IMR-90 (cell line): ENCODE measurements around the gene RORB. TPM values are rescaled to one million over a fixed set of nuclear protein-coding genes. Genes with fewer than 3 reads are reported as not detected.

Source experiments
- ATAC-seq: fragments of 200-7000 bp; cut with Tn5 transposase; 2 replicates; pipeline ENCODE4 v1.9.1; 2020; ENCODE audit warnings: low read depth, mild to moderate bottlenecking, moderate library complexity
- BruUV-seq: library from RNA; stranded (reverse); fragments of 400-500 nt; replicated peaks from 2 replicates; lab custom pipeline; 2021; lab: Mats Ljungman, UMichigan
- CTCF ChIA-PET: fragments of 300-600 bp; formaldehyde crosslinking; extraction: SDS; loops from one replicate; lab custom pipeline; 2021; ENCODE audit warnings: antibody characterized with exemption; lab: Yijun Ruan, JAX
- POLR2A ChIA-PET: fragments of 300-600 bp; sonication (Branson Sonifier 250); formaldehyde crosslinking; loops from one replicate; lab custom pipeline; 2022; ENCODE audit warnings: antibody characterized with exemption; ENCODE audit not compliant: unreplicated experiment; lab: Charles Lee
- DNase-seq: peaks from one replicate; pipeline ENCODE4 v3.0.0; 2013
- H2AFZ ChIP-seq: replicated peaks from 2 replicates; pipeline ENCODE3; 2013; ENCODE audit warnings: low read length, mild to moderate bottlenecking; ENCODE audit not compliant: poor library complexity
- H2AK5ac ChIP-seq: 2 replicates; pipeline ENCODE4 v1.6.1; 2013; ENCODE audit warnings: low read depth, low read length, inconsistent platforms
- H2AK9ac ChIP-seq: replicated peaks from 2 replicates; pipeline ENCODE3; 2013; ENCODE audit warnings: mild to moderate bottlenecking, low read depth, low read length, moderate library complexity; ENCODE audit not compliant: poor library complexity
- H2BK120ac ChIP-seq: 2 replicates; pipeline ENCODE4 v1.6.1; 2013; ENCODE audit warnings: low read depth, low read length, inconsistent platforms
- H2BK15ac ChIP-seq: 3 replicates; pipeline ENCODE4 v1.6.1; 2013; ENCODE audit warnings: low read depth, low read length, inconsistent platforms
- H2BK20ac ChIP-seq: 2 replicates; pipeline ENCODE4 v1.6.1; 2013; ENCODE audit warnings: low read depth, mild to moderate bottlenecking, inconsistent platforms, low read length, moderate library complexity
- H2BK5ac ChIP-seq: 2 replicates; pipeline ENCODE4 v1.6.1; 2013; ENCODE audit warnings: mild to moderate bottlenecking, low read depth, low read length, inconsistent platforms; ENCODE audit not compliant: poor library complexity, severe bottlenecking
- H3K14ac ChIP-seq: replicated peaks from 2 replicates; pipeline ENCODE4 v1.6.1; 2013; ENCODE audit warnings: low read depth, low read length, inconsistent platforms
- H3K18ac ChIP-seq: 2 replicates; pipeline ENCODE4 v1.6.1; 2013; ENCODE audit warnings: low read depth, low read length, control low read depth
- H3K23ac ChIP-seq: 2 replicates; pipeline ENCODE4 v1.6.1; 2013; ENCODE audit warnings: low read depth, low read length, inconsistent platforms
- H3K27ac ChIP-seq: 2 replicates; pipeline ENCODE4 v1.5.1; 2013; ENCODE audit warnings: mild to moderate bottlenecking, control low read depth, low read length; ENCODE audit not compliant: insufficient read depth
- H3K27me3 ChIP-seq: 2 replicates; pipeline ENCODE4 v1.6.1; 2013; ENCODE audit warnings: low read length; ENCODE audit not compliant: control insufficient read depth, insufficient read depth
- H3K36me3 ChIP-seq: 2 replicates; pipeline ENCODE4 v1.6.1; 2013; ENCODE audit warnings: low read length, mixed read lengths; ENCODE audit not compliant: control insufficient read depth, insufficient read depth
- H3K4ac ChIP-seq: 2 replicates; pipeline ENCODE4 v1.6.1; 2013; ENCODE audit warnings: low read depth, low read length, inconsistent platforms
- H3K4me1 ChIP-seq: 2 replicates; pipeline ENCODE4 v1.6.1; 2013; ENCODE audit warnings: low read length, mixed read lengths; ENCODE audit not compliant: control insufficient read depth, insufficient read depth
- H3K4me2 ChIP-seq: 2 replicates; pipeline ENCODE4 v1.6.1; 2013; ENCODE audit warnings: low read depth, mild to moderate bottlenecking, control low read depth, low read length, moderate library complexity
- H3K4me3 ChIP-seq: 2 replicates; pipeline ENCODE4 v1.5.1; 2013; ENCODE audit warnings: low read depth, mild to moderate bottlenecking, control low read depth, low read length, moderate library complexity; ENCODE audit not compliant: insufficient read depth
- H3K56ac ChIP-seq: 2 replicates; pipeline ENCODE4 v1.6.1; 2013; ENCODE audit warnings: low read length, inconsistent platforms; ENCODE audit not compliant: insufficient read depth; ENCODE audit errors: extremely low read depth
- H3K79me1 ChIP-seq, 2 experiments: 2 replicates each; pipeline ENCODE4 v1.6.1; 2013; ENCODE audit warnings: low read length in 2 of 2, inconsistent platforms in 1 of 2, low read depth in 1 of 2
- H3K9ac ChIP-seq: 2 replicates; pipeline ENCODE4 v1.6.1; 2013; ENCODE audit warnings: low read depth, low read length, control low read depth
- H3K9me1 ChIP-seq: 2 replicates; pipeline ENCODE4 v1.6.1; 2013; ENCODE audit warnings: low read length, inconsistent platforms; ENCODE audit not compliant: insufficient read depth
- H3K9me3 ChIP-seq: 2 replicates; pipeline ENCODE4 v1.6.1; 2013; ENCODE audit warnings: low read length; ENCODE audit not compliant: control insufficient read depth, insufficient read depth
- H4K20me1 ChIP-seq: 2 replicates; pipeline ENCODE4 v1.6.1; 2013; ENCODE audit warnings: low read length, inconsistent platforms; ENCODE audit not compliant: insufficient read depth
- H4K5ac ChIP-seq: 2 replicates; pipeline ENCODE4 v1.6.1; 2013; ENCODE audit warnings: mild to moderate bottlenecking, low read depth, low read length, control low read depth
- H4K8ac ChIP-seq, 2 experiments: 2 replicates each; pipeline ENCODE4 v1.6.1; 2013; ENCODE audit warnings: low read depth in 2 of 2, low read length in 2 of 2, control low read depth in 1 of 2, inconsistent platforms in 1 of 2
- H4K91ac ChIP-seq: 2 replicates; pipeline ENCODE4 v1.6.1; 2013; ENCODE audit warnings: low read depth, low read length, inconsistent platforms; ENCODE audit not compliant: insufficient read depth
- NFE2L2 ChIP-seq: fragments of 150-350 bp; IDR thresholded peaks from 2 replicates; pipeline ENCODE4 v1.6.1; 2016; ENCODE audit warnings: low read depth, mild to moderate bottlenecking, low read length
- WGBS, 2 experiments: methylation state at CpG; one replicate each; pipeline versions ENCODE4 v1.1.5 to v1.1.7; 2013; ENCODE audit warnings: missing lambda C conversion rate in 2 of 2; ENCODE audit not compliant: insufficient read length in 1 of 2; ENCODE audit errors: extremely low coverage in 2 of 2; 5-methylcytosine and 5-hydroxymethylcytosine counted together
- dilution Hi-C: fragments of 300-500 bp; cut with HindIII; formaldehyde crosslinking; loops from one replicate; pipeline ENCODE4 v1.14.3; 2018; ENCODE audit warnings: low sequenced_read_pairs; ENCODE audit not compliant: unreplicated experiment
- in situ Hi-C: fragments of 300-500 bp; cut with MboI; formaldehyde crosslinking; loops from 3 replicates; pipeline ENCODE4 v1.14.3; 2019; ENCODE audit warnings: low sequenced_read_pairs, inconsistent platforms, mixed read lengths
- intact Hi-C: fragments of 100-400 bp; cut with micrococcal nuclease; formaldehyde crosslinking; loops from 2 replicates; pipeline ENCODE4 v1.10.0; 2022
- polyA plus RNA-seq, 3 experiments: library from polyadenylated mRNA; depleted of rRNA; stranded (reverse); fragments of >200 nt; gene quantifications; 2 replicates each; pipeline ENCODE4 v1.2.3, GENCODE V29; 2012; ENCODE audit warnings: low replicate concordance in 1 of 3
- total RNA-seq: library from RNA; depleted of rRNA; stranded (reverse); fragments of >200 nt; gene quantifications from 2 replicates; pipeline ENCODE4 v1.2.3, GENCODE V29; 2012
- TF ChIP-seq, protein P1 (sequence below): fragments of 150-350 bp; IDR thresholded peaks from 2 replicates; pipeline ENCODE4 v1.6.1; 2016; ENCODE audit warnings: low read depth, mild to moderate bottlenecking, low read length, moderate library complexity, borderline replicate concordance
- TF ChIP-seq, protein P2 (sequence below): fragments of 150-350 bp; IDR thresholded peaks from 2 replicates; pipeline ENCODE4 v1.6.1; 2017; ENCODE audit warnings: mild to moderate bottlenecking, antibody characterized with exemption, low read length, low read depth

The RORB gene
- total and polyA plus RNA-seq, 2 of the 4 experiments (the other 2 are of a cell fraction): not detected

DNA sequence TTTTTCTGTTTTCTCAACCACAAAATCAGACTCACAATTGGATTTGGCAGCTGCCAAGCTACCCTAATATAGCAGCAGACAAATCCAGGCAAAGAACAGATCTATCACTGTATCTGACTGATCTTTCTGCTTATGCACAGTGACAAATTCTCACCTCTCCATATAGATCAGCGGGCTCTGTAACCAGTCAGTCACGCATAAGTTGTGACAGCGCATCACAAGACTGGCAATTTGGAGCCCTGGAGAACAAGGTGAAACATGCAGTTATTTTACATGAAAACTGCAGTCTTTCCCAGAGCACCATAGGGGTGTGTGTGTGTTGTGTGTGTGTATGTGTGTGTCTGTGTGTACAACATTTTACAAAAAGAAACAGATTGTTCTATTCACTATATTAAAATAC, 37.7 kb downstream of the RORB start:
- intact Hi-C loops: no loop called here
- POLR2A ChIA-PET: no interaction called here

More for the DNA sequence above, 37.7 kb downstream of the RORB start:
- Histone ChIP-seq H2BK15ac (no peak overlapping the region), H3K79me1 (no peaks in the 10 kb centered on the region), H2BK5ac (no peak overlapping the region), H2BK20ac (no peak overlapping the region), H3K14ac (no peak overlapping the region), H3K9me1 (no peaks in the 10 kb centered on the region), H3K4me2 (no peak overlapping the region), H3K9ac (no peak overlapping the region), H2AK5ac (no peak overlapping the region), H2BK120ac (no peak overlapping the region), H3K4me1 (no peaks in the 10 kb centered on the region), H2AFZ (no peak overlapping the region), H4K8ac (no peak overlapping the region), H3K9me3 (no peaks in the 10 kb centered on the region), H3K27ac (no peak overlapping the region), H3K27me3 (no peaks in the 10 kb centered on the region), H4K91ac (no peak overlapping the region), H3K18ac (no peak overlapping the region), H3K4me3 (no peak overlapping the region), H4K20me1 (no peaks in the 10 kb centered on the region), H3K56ac (no peak overlapping the region), H3K4ac (no peak overlapping the region), H3K23ac (no peak overlapping the region), H2AK9ac (no peak overlapping the region), H3K36me3 (no peaks in the 10 kb centered on the region), H4K5ac (no peak overlapping the region)
- no CpG with 5 or more reads among the region's 3 CpGs for WGBS, 2 experiments
- dilution Hi-C loops (no loop called here), in situ Hi-C loops (no loop called here)
- ATAC-seq: no peak
- no TSS peak for BruUV-seq
- CTCF ChIA-PET: no interaction called here
- DNase-seq: no peak
- TF ChIP-seq, protein P1, sequence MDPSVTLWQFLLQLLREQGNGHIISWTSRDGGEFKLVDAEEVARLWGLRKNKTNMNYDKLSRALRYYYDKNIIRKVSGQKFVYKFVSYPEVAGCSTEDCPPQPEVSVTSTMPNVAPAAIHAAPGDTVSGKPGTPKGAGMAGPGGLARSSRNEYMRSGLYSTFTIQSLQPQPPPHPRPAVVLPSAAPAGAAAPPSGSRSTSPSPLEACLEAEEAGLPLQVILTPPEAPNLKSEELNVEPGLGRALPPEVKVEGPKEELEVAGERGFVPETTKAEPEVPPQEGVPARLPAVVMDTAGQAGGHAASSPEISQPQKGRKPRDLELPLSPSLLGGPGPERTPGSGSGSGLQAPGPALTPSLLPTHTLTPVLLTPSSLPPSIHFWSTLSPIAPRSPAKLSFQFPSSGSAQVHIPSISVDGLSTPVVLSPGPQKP: no peak
- TF ChIP-seq, protein P2, sequence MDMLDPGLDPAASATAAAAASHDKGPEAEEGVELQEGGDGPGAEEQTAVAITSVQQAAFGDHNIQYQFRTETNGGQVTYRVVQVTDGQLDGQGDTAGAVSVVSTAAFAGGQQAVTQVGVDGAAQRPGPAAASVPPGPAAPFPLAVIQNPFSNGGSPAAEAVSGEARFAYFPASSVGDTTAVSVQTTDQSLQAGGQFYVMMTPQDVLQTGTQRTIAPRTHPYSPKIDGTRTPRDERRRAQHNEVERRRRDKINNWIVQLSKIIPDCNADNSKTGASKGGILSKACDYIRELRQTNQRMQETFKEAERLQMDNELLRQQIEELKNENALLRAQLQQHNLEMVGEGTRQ: no peak
- no peak for TF ChIP-seq NFE2L2
